ENCODE results near the gene INAFM2. TPM values are rescaled to one million over a fixed set of nuclear protein-coding genes. Genes with fewer than 3 reads are reported as not detected.

The INAFM2 gene
- total RNA-seq, 1 experiment from 2014 or later: 8.8 TPM

DNA sequence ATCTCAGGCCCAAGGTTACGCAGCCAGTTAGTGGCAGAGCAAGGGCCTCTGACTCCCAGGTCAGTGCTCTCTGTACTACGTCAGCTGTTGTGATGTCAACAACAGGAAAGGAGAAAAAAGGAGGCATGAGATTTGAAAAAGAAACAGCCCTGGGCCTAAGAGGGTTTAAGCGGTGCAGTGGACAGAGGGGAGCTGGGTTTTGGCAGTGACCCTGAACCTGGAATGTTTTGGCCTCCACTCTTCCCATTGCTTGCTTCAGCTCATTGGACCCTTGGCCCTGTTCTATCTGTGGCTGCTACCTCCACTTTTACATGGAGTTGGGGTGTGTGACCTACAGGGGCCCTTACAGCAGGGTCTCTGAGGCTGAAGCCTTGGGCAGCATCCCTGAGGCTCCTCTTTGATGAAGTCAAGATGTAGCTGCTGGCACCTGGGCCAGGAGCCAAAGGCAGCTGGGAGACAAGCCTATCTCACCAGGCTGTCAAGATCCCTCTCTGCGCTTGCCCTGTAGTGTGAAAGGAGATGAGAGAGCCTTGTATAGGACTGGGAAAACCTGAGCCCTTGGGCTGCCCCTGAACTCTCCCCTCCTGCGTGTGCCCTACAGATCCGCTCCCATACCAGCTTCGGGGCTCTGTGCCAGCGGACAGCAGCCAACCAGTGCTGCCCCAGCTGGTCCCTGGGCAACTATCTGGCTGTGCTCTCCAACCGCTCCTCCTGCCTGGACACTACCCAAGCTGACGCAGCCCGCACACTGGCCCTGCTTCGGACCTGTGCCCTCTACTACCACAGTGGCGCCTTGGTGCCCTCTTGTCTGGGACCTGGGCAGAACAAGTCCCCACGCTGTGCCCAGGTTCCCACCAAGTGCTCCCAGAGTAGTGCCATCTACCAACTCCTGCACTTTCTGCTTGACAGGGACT lies 43.2 kb downstream of the INAFM2 start (continued):
- TF ChIP-seq TCF7L2 (IDR thresholded peaks at IDR 0.05; ENCODE audit: borderline replicate concordance, extremely low read depth, insufficient read depth, insufficient read length) (no peak), SIN3A (IDR thresholded peaks at IDR 0.05; ENCODE audit: low read depth) (no peak), POLR2AphosphoS5 (IDR thresholded peaks at IDR 0.05; ENCODE audit: low read depth, low read length) (no peak), FOSL1 (IDR thresholded peaks at IDR 0.05; ENCODE audit: low read depth) (no peak)
- TF ChIP-seq, protein P1, sequence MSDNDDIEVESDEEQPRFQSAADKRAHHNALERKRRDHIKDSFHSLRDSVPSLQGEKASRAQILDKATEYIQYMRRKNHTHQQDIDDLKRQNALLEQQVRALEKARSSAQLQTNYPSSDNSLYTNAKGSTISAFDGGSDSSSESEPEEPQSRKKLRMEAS (IDR thresholded peaks at IDR 0.05): no peak

DNA sequence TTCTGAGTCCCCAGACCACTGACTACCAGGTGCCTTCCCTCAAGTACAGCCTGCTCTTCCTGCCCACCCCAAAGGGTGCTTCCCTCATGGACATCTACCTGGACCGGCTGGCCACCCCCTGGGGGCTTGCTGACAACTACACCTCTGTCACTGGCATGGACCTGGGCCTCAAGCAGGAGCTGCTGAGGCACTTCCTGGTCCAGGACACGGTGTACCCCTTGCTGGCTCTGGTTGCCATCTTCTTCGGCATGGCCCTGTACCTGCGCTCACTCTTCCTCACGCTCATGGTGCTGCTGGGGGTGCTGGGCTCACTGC lies 43.8 kb downstream of the INAFM2 start:
- Histone ChIP-seq H4K20me1 (ENCODE audit: insufficient read depth) (no peaks in the 10 kb centered on the region), H3K4me2 (ENCODE audit: low read length) (peak overlapping the region; percentile 67), H3K27ac (ENCODE audit: low read depth, low read length) (peak overlapping the region; percentile 58; the same call in 1 of the 2 replicates), H3K27me3 (ENCODE audit: insufficient read depth, low read length) (no peaks in the 10 kb centered on the region), H2AFZ (ENCODE audit: low read depth, low read length, poor library complexity, severe bottlenecking) (no peak overlapping the region), H3K9me2 (ENCODE audit: insufficient read depth) (no peaks in the 10 kb centered on the region), H3K79me2 (ENCODE audit: insufficient read depth, low read length) (no peaks in the 10 kb centered on the region), H3K4me3 (replicated peaks in 1 of 2; ENCODE audit: low read depth in 1 of 2, low read length in 2 of 2) (peak overlapping the region in 1 of 2 experiments; percentile 40; a peak in 2 of 4 replicates), H3K36me3 (ENCODE audit: control insufficient read depth in 1 of 2, insufficient read depth in 2 of 2, low read length in 2 of 2) (no peaks in the 10 kb centered on the region), H3K9ac (ENCODE audit: low read length) (peak overlapping the region; percentile 35; the same call in 1 of the 2 replicates), H3K9me3 (ENCODE audit: control insufficient read depth in 1 of 2, insufficient read depth in 1 of 2, low read depth in 1 of 2, low read length in 2 of 2) (no peaks in the 10 kb centered on the region), H3K4me1 (ENCODE audit: control insufficient read depth in 1 of 2, insufficient read depth in 2 of 2, low read length in 2 of 2) (peaks cover 7 to 16% of the 10 kb centered on the region in 2 experiments; a peak in 3 of 4 replicates)
- ChIA-PET CTCF (interaction anchor here (1.0 to 1.6 kb wide), 3 partner anchors 27 to 55 kb away, joined by 3 to 6 read pairs (median 3); partner anchors contain the start of gene CCDC9B), RAD21 (ENCODE audit: low non-redundant PET in 1 of 2, low total read pairs in 2 of 2, uncharacterized antibody in 2 of 2, unreplicated experiment in 2 of 2) (interaction anchor here in 1 of 2 experiments (1.0 to 1.3 kb wide), 2 partner anchors 28 to 44 kb away, joined by 3 to 5 read pairs; partner anchors contain the start of gene INAFM2), POLR2A (no interaction called here)
- ATAC-seq (no peak), DNase-seq (ENCODE audit: low read depth, low spot score) (no peak)
- intact Hi-C loops (cut with micrococcal nuclease): no loop called here
- BruUV-seq (replicated peaks): no TSS peak
- TF ChIP-seq POLR2A (IDR thresholded peaks at IDR 0.05; ENCODE audit: borderline replicate concordance, extremely low read depth, insufficient read depth, insufficient read length): no peak
- no peak for TF ChIP-seq SRF (IDR thresholded peaks at IDR 0.05; ENCODE audit: low read depth)
- no peak for TF ChIP-seq SIN3A (IDR thresholded peaks at IDR 0.05; ENCODE audit: low read depth)
- TF ChIP-seq, protein P2, sequence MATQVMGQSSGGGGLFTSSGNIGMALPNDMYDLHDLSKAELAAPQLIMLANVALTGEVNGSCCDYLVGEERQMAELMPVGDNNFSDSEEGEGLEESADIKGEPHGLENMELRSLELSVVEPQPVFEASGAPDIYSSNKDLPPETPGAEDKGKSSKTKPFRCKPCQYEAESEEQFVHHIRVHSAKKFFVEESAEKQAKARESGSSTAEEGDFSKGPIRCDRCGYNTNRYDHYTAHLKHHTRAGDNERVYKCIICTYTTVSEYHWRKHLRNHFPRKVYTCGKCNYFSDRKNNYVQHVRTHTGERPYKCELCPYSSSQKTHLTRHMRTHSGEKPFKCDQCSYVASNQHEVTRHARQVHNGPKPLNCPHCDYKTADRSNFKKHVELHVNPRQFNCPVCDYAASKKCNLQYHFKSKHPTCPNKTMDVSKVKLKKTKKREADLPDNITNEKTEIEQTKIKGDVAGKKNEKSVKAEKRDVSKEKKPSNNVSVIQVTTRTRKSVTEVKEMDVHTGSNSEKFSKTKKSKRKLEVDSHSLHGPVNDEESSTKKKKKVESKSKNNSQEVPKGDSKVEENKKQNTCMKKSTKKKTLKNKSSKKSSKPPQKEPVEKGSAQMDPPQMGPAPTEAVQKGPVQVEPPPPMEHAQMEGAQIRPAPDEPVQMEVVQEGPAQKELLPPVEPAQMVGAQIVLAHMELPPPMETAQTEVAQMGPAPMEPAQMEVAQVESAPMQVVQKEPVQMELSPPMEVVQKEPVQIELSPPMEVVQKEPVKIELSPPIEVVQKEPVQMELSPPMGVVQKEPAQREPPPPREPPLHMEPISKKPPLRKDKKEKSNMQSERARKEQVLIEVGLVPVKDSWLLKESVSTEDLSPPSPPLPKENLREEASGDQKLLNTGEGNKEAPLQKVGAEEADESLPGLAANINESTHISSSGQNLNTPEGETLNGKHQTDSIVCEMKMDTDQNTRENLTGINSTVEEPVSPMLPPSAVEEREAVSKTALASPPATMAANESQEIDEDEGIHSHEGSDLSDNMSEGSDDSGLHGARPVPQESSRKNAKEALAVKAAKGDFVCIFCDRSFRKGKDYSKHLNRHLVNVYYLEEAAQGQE (IDR thresholded peaks at IDR 0.05; ENCODE audit: low read depth): no peak
- no peak for TF ChIP-seq EGR1 (IDR thresholded peaks at IDR 0.05; ENCODE audit: low read depth)
- TF ChIP-seq ZNF274 (IDR thresholded peaks at IDR 0.05; ENCODE audit: low read depth, low read length): no peak
- no peak for TF ChIP-seq SP1 (IDR thresholded peaks at IDR 0.05; ENCODE audit: low read depth)
- no peak for TF ChIP-seq ELF1 (IDR thresholded peaks at IDR 0.05; ENCODE audit: borderline replicate concordance, low read depth)
- no peak for TF ChIP-seq EZH2 (IDR thresholded peaks at IDR 0.05)
- TF ChIP-seq, protein P1 (IDR thresholded peaks at IDR 0.05): no peak
- TF ChIP-seq, protein P3, sequence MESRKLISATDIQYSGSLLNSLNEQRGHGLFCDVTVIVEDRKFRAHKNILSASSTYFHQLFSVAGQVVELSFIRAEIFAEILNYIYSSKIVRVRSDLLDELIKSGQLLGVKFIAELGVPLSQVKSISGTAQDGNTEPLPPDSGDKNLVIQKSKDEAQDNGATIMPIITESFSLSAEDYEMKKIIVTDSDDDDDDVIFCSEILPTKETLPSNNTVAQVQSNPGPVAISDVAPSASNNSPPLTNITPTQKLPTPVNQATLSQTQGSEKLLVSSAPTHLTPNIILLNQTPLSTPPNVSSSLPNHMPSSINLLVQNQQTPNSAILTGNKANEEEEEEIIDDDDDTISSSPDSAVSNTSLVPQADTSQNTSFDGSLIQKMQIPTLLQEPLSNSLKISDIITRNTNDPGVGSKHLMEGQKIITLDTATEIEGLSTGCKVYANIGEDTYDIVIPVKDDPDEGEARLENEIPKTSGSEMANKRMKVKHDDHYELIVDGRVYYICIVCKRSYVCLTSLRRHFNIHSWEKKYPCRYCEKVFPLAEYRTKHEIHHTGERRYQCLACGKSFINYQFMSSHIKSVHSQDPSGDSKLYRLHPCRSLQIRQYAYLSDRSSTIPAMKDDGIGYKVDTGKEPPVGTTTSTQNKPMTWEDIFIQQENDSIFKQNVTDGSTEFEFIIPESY (IDR thresholded peaks at IDR 0.05; ENCODE audit: extremely low read depth, insufficient replicate concordance, low read length): no peak
- no peak for TF ChIP-seq YY1 (IDR thresholded peaks at IDR 0.05; ENCODE audit: extremely low read depth, insufficient replicate concordance, low read depth, low read length)
- TF ChIP-seq CEBPB (IDR thresholded peaks at IDR 0.05; ENCODE audit: low read depth): no peak
- TF ChIP-seq, protein P4, sequence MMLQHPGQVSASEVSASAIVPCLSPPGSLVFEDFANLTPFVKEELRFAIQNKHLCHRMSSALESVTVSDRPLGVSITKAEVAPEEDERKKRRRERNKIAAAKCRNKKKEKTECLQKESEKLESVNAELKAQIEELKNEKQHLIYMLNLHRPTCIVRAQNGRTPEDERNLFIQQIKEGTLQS (IDR thresholded peaks at IDR 0.05): no peak
- TF ChIP-seq TCF7L2 (IDR thresholded peaks at IDR 0.05; ENCODE audit: borderline replicate concordance, extremely low read depth, insufficient read depth, insufficient read length): no peak

Measured in HCT116 (cell line).